ENCODE data around the gene CHERP. TPM values are rescaled to one million over a fixed set of nuclear protein-coding genes. Genes with fewer than 3 reads are reported as not detected.

Gene CHERP
- total and polyA plus RNA-seq, 2 donors: 12.8 to 27.2 TPM

- WGBS: 90% methylated on average over 10 of the region's 10 CpGs
- no peaks in the 10 kb centered on the region for H3K36me3 ChIP-seq (ENCODE audit: insufficient read depth)
- no peak overlapping the region for H3K4me3 ChIP-seq (ENCODE audit: low read depth, low read length)
- no peak overlapping the region for H3K27ac ChIP-seq (ENCODE audit: low read depth)
- H3K4me1 ChIP-seq (ENCODE audit: insufficient read depth): no peaks in the 10 kb centered on the region
- no peak for DNase-seq (ENCODE audit: extremely low spot score)
These were observed 40.4 kb upstream of the CHERP start for GRCh38 chr19:16582486-16583261.

GRCh38 chr19:16581971-16582343, 39.7 kb upstream of the CHERP start:
- H3K36me3 ChIP-seq (ENCODE audit: insufficient read depth): peaks cover 1% of the 10 kb centered on the region
- H3K27ac ChIP-seq (ENCODE audit: low read depth): no peak overlapping the region
- no peaks in the 10 kb centered on the region for H3K4me1 ChIP-seq (ENCODE audit: insufficient read depth)

GRCh38 chr19:16581145-16581970, 39.1 kb upstream of the CHERP start:
- Histone ChIP-seq H3K36me3 (ENCODE audit: insufficient read depth) (peaks cover 2% of the 10 kb centered on the region), H3K4me3 (ENCODE audit: low read depth, low read length) (no peak overlapping the region), H3K27ac (ENCODE audit: low read depth) (no peak overlapping the region), H3K4me1 (ENCODE audit: insufficient read depth) (no peaks in the 10 kb centered on the region)
- 81% methylated on average over 12 of the region's 12 CpGs for WGBS
- no peak for DNase-seq (ENCODE audit: extremely low spot score)

More at GRCh38 chr19:16581971-16582343, 39.7 kb upstream of the CHERP start:
- WGBS: 91% methylated on average over 6 of the region's 6 CpGs
- H3K4me3 ChIP-seq (ENCODE audit: low read depth, low read length): no peak overlapping the region
- no peak for DNase-seq (ENCODE audit: extremely low spot score)

GRCh38 chr19:16579381-16579780, 37.1 kb upstream of the CHERP start:
- 84% methylated on average over 4 of the region's 4 CpGs for WGBS
- Histone ChIP-seq H3K36me3 (ENCODE audit: insufficient read depth) (peaks cover 2% of the 10 kb centered on the region), H3K4me3 (ENCODE audit: low read depth, low read length) (no peak overlapping the region), H3K4me1 (ENCODE audit: insufficient read depth) (no peaks in the 10 kb centered on the region), H3K27ac (ENCODE audit: low read depth) (no peak overlapping the region)
- no peak for DNase-seq (ENCODE audit: extremely low spot score)

- 86% methylated on average over 17 of the region's 17 CpGs for WGBS
- Histone ChIP-seq H3K4me1 (ENCODE audit: insufficient read depth) (no peaks in the 10 kb centered on the region), H3K27ac (ENCODE audit: low read depth) (no peak overlapping the region), H3K36me3 (ENCODE audit: insufficient read depth) (peaks cover 2% of the 10 kb centered on the region), H3K4me3 (ENCODE audit: low read depth, low read length) (no peak overlapping the region)
- no peak for DNase-seq (ENCODE audit: extremely low spot score)
These were observed 35.3 kb upstream of the CHERP start for GRCh38 chr19:16577531-16577985.

GRCh38 chr19:16576690-16577530, 34.7 kb upstream of the CHERP start:
- Histone ChIP-seq H3K4me1 (ENCODE audit: insufficient read depth) (no peaks in the 10 kb centered on the region), H3K4me3 (ENCODE audit: low read depth, low read length) (no peak overlapping the region), H3K36me3 (ENCODE audit: insufficient read depth) (peaks cover 2% of the 10 kb centered on the region), H3K27ac (ENCODE audit: low read depth) (no peak overlapping the region)
- no peak for DNase-seq (ENCODE audit: extremely low spot score)
- WGBS: 91% methylated on average over 52 of the region's 52 CpGs

- 90% methylated on average over 48 of the region's 48 CpGs for WGBS
- no peaks in the 10 kb centered on the region for H3K4me1 ChIP-seq (ENCODE audit: insufficient read depth)
- no peak overlapping the region for H3K4me3 ChIP-seq (ENCODE audit: low read depth, low read length)
- no peak for DNase-seq (ENCODE audit: extremely low spot score)
- no peak overlapping the region for H3K27ac ChIP-seq (ENCODE audit: low read depth)
- peaks cover 2% of the 10 kb centered on the region for H3K36me3 ChIP-seq (ENCODE audit: insufficient read depth)
These were observed 33.8 kb upstream of the CHERP start for GRCh38 chr19:16575861-16576689.

GRCh38 chr19:16575282-16575681, 33.0 kb upstream of the CHERP start:
- H3K4me1 ChIP-seq (ENCODE audit: insufficient read depth): no peaks in the 10 kb centered on the region
- peaks cover 2% of the 10 kb centered on the region for H3K36me3 ChIP-seq (ENCODE audit: insufficient read depth)
- no peak overlapping the region for H3K27ac ChIP-seq (ENCODE audit: low read depth)
- DNase-seq (ENCODE audit: extremely low spot score): no peak
- no peak overlapping the region for H3K4me3 ChIP-seq (ENCODE audit: low read depth, low read length)
- WGBS: 91% methylated on average over 2 of the region's 2 CpGs

- no peak overlapping the region for H3K27ac ChIP-seq (ENCODE audit: low read depth)
- DNase-seq (ENCODE audit: extremely low spot score): no peak
- H3K36me3 ChIP-seq (ENCODE audit: insufficient read depth): peaks cover 2% of the 10 kb centered on the region
- H3K4me1 ChIP-seq (ENCODE audit: insufficient read depth): no peaks in the 10 kb centered on the region
- no peak overlapping the region for H3K4me3 ChIP-seq (ENCODE audit: low read depth, low read length)
These were observed 31.7 kb upstream of the CHERP start for GRCh38 chr19:16573925-16574324.

GRCh38 chr19:16573296-16573695, 31.1 kb upstream of the CHERP start:
- H3K4me1 ChIP-seq (ENCODE audit: insufficient read depth): no peaks in the 10 kb centered on the region
- H3K36me3 ChIP-seq (ENCODE audit: insufficient read depth): peaks cover 2% of the 10 kb centered on the region
- peak overlapping the region; percentile 91 for H3K4me3 ChIP-seq (ENCODE audit: low read depth, low read length)
- no peak for DNase-seq (ENCODE audit: extremely low spot score)
- H3K27ac ChIP-seq (ENCODE audit: low read depth): no peak overlapping the region
- 67% methylated on average over 13 of the region's 13 CpGs for WGBS

- under 1% methylated on average over 82 of the region's 83 CpGs for WGBS
- Histone ChIP-seq H3K4me3 (ENCODE audit: low read depth, low read length) (peak within 1 kb of the TSS; percentile 91), H3K4me1 (ENCODE audit: insufficient read depth) (no peaks in the 10 kb centered on the region), H3K27ac (ENCODE audit: low read depth) (peak within 1 kb of the TSS; percentile 64), H3K36me3 (ENCODE audit: insufficient read depth) (peaks cover 2% of the 10 kb centered on the region)
- peak; percentile 86 for DNase-seq (ENCODE audit: extremely low spot score)
These were observed 30.3 kb upstream of the CHERP start, which contains the start of gene SLC35E1 for GRCh38 chr19:16572332-16573211. TSS of gene SLC35E1 (minus strand) at chr19:16572415. CDS start at chr19:16572364, 51 bp downstream.

- 2% methylated on average over 74 of the region's 75 CpGs for WGBS
- DNase-seq (ENCODE audit: extremely low spot score): no peak
- H3K4me3 ChIP-seq (ENCODE audit: low read depth, low read length): peak overlapping the region; percentile 91
- H3K27ac ChIP-seq (ENCODE audit: low read depth): peak overlapping the region; percentile 61
- H3K36me3 ChIP-seq (ENCODE audit: insufficient read depth): no peaks in the 10 kb centered on the region
- no peaks in the 10 kb centered on the region for H3K4me1 ChIP-seq (ENCODE audit: insufficient read depth)
These were observed 29.6 kb upstream of the CHERP start for GRCh38 chr19:16571822-16572331.

Measured in urinary bladder (tissue), 4 donors.